Measurements from ENCODE around the gene HNRNPA2B1. TPM values are rescaled to one million over a fixed set of nuclear protein-coding genes. Genes with fewer than 3 reads are reported as not detected.

Gene HNRNPA2B1
- total RNA-seq, 4 donors from 2014 or later: 123 to 362 (median 208) TPM

GRCh38 chr7:26198133-26198780, 2.3 kb downstream of the HNRNPA2B1 start:
- Histone ChIP-seq H3K4me1 (peaks cover 39 to 56% (median 46%) of the 10 kb centered on the region in 4 donors), H3K9me3 (no peaks in the 10 kb centered on the region), H3K4me3 (peak overlapping the region; percentile 78 to 98 (median 86)), H3K27me3 (no peaks in the 10 kb centered on the region), H3K27ac (peak overlapping the region; percentile 97 to 100 (median 99)), H3K36me3 (peaks cover 0 to 42% (median 17%) of the 10 kb centered on the region in 4 donors)
- WGBS, 2 donors (ENCODE audit: low coverage in 1 of 2): 0% methylated on average over 5 to 6 of the region's 6 CpGs
- peak; percentile 73 to 88 (median 76) for TF ChIP-seq CTCF (IDR thresholded peaks at IDR 0.05)
- TF ChIP-seq EP300 (IDR thresholded peaks at IDR 0.05; ENCODE audit: low read depth): no peak
- intact Hi-C loops (cut with DNase I; ENCODE audit: low total_unique reads) (no loop called here), in situ Hi-C loops (cut with MboI; ENCODE audit: low pct_ligation_motif_present in 1 of 4, low pct_unique_long_range_greater_than_20kb in 1 of 4, low sequenced_read_pairs in 3 of 4) (loop anchor here in 2 of 4 donors (10.0 to 25.0 kb wide), 2 partner anchors 103 to 964 kb away; partner anchors contain the start of genes HOXA10 (in 2 of the 2), HOXA3 (in 2 of the 2), HOXA7 (in 2 of the 2) and HOXA9 (in 2 of the 2))
- DNase-seq: no peak

- TF ChIP-seq CTCF (IDR thresholded peaks at IDR 0.05) (no peak), POLR2AphosphoS5 (IDR thresholded peaks at IDR 0.05) (peak in 1 of 3 donors; percentile 4)
- Histone ChIP-seq H3K36me3 (peaks cover 0 to 50% (median 23%) of the 10 kb centered on the region in 4 donors), H3K9me3 (no peaks in the 10 kb centered on the region), H3K27ac (peak overlapping the region; percentile 97 to 100 (median 99)), H3K4me3 (peak overlapping the region; percentile 4 to 98 (median 79)), H3K4me1 (peaks cover 41 to 56% (median 50%) of the 10 kb centered on the region in 4 donors), H3K27me3 (no peaks in the 10 kb centered on the region)
- intact Hi-C loops (cut with DNase I; ENCODE audit: low total_unique reads): no loop called here
- in situ Hi-C loops (cut with MboI; ENCODE audit: low pct_ligation_motif_present in 1 of 4, low pct_unique_long_range_greater_than_20kb in 1 of 4, low sequenced_read_pairs in 3 of 4): loop anchor here in 2 of 4 donors (10.0 to 25.0 kb wide), 2 partner anchors 103 to 965 kb away; partner anchors contain the start of genes HOXA10 (in 2 of the 2), HOXA3 (in 2 of the 2), HOXA7 (in 2 of the 2) and HOXA9 (in 2 of the 2)
- DNase-seq: no peak
- 9 to 13% methylated on average over 5 of the region's 5 CpGs for WGBS, 2 donors (ENCODE audit: low coverage in 1 of 2)
Measured at GRCh38 chr7:26197153-26198115, 3.1 kb downstream of the HNRNPA2B1 start.

GRCh38 chr7:26195867-26196657, 4.5 kb downstream of the HNRNPA2B1 start:
- no peaks in the 10 kb centered on the region for H3K9me3 ChIP-seq

More at GRCh38 chr7:26195867-26196657, 4.5 kb downstream of the HNRNPA2B1 start:
- Histone ChIP-seq H3K36me3 (peaks cover 0 to 64% (median 30%) of the 10 kb centered on the region in 4 donors), H3K27ac (peak overlapping the region in 2 of 4 donors; percentile 97 to 99), H3K4me3 (peak overlapping the region in 1 of 4 donors; percentile 80), H3K27me3 (no peaks in the 10 kb centered on the region), H3K4me1 (peaks cover 42 to 69% (median 54%) of the 10 kb centered on the region in 4 donors)
- no peak for DNase-seq
- 47 to 51% methylated on average over 10 of the region's 10 CpGs for WGBS, 2 donors (ENCODE audit: low coverage in 1 of 2)
- in situ Hi-C loops (cut with MboI; ENCODE audit: low pct_ligation_motif_present in 1 of 4, low pct_unique_long_range_greater_than_20kb in 1 of 4, low sequenced_read_pairs in 3 of 4) (loop anchor here in 2 of 4 donors (10.0 to 25.0 kb wide), 2 partner anchors 101 to 966 kb away; partner anchors contain the start of genes HOXA10 (in 2 of the 2), HOXA3 (in 2 of the 2), HOXA7 (in 2 of the 2) and HOXA9 (in 2 of the 2)), intact Hi-C loops (cut with DNase I; ENCODE audit: low total_unique reads) (no loop called here)
- no peak for TF ChIP-seq POLR2AphosphoS5 (IDR thresholded peaks at IDR 0.05)
- no peak for TF ChIP-seq POLR2A (IDR thresholded peaks at IDR 0.05)
- no peak for TF ChIP-seq EP300 (IDR thresholded peaks at IDR 0.05; ENCODE audit: low read depth)
- TF ChIP-seq CTCF (IDR thresholded peaks at IDR 0.05): no peak

All from transverse colon (tissue), 4 donors.